ENCODE data around the gene CPXM2.

DNA sequence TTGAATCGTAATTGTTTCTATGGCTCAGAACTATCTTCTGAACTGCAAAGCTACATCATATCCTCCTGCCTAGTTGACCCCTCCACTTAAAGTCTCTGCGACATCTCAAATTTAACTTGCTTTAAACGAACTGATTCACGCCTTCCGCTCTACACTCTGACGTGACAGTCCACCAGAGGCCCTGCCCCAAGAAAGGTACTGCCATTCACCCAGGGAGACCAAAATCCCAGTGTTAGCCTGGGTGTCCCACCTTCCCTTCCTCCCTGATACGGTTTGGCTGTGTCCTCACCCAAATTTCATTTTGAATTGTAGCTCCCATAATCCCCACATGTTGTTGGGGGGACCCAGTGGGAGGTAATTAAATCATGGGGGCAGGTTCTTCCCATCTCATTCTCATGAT lies 90.8 kb downstream of the CPXM2 start:
- TF ChIP-seq FOXM1 (IDR thresholded peaks at IDR 0.05; ENCODE audit: borderline replicate concordance), result no peak
- no peak for TF ChIP-seq ELF4 (IDR thresholded peaks at IDR 0.05)
- TF ChIP-seq, protein P1, sequence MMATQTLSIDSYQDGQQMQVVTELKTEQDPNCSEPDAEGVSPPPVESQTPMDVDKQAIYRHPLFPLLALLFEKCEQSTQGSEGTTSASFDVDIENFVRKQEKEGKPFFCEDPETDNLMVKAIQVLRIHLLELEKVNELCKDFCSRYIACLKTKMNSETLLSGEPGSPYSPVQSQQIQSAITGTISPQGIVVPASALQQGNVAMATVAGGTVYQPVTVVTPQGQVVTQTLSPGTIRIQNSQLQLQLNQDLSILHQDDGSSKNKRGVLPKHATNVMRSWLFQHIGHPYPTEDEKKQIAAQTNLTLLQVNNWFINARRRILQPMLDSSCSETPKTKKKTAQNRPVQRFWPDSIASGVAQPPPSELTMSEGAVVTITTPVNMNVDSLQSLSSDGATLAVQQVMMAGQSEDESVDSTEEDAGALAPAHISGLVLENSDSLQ (IDR thresholded peaks at IDR 0.05), result no peak
- TF ChIP-seq ARNT (IDR thresholded peaks at IDR 0.05), result no peak
- no peak for TF ChIP-seq HDGF (IDR thresholded peaks at IDR 0.05; ENCODE audit: borderline replicate concordance)
- no peak for TF ChIP-seq SP1 (IDR thresholded peaks at IDR 0.05)
